Thoracic aorta (tissue), 2 donors: Measurements from ENCODE around the gene CHST15. TPM values are rescaled to one million over a fixed set of nuclear protein-coding genes. Genes with fewer than 3 reads are reported as not detected.
"Not testable (repeated sequence)": the region's sequence is repeated elsewhere in the genome, so short reads cannot be mapped to it uniquely, and the experiment has no call there.

Experiments
- ATAC-seq: fragments of 150-250 bp; one replicate; pipeline ENCODE4 v1.8.0; 2017; ENCODE audit warnings: low read depth; ENCODE audit not compliant: insufficient number of reproducible peaks, low FRiP score
- DNase-seq: peaks from one replicate; pipeline ENCODE4 v3.0.0-alpha.2; 2020; ENCODE audit warnings: low spot score
- H3K27ac ChIP-seq, 2 donors: fragments of 200-600 bp; sonication (generic); 1 replicate in 1 of 2; 2 replicates in 1 of 2; pipeline ENCODE4 v1.5.1; 2016; ENCODE audit warnings: mild to moderate bottlenecking in 2 of 2, moderate library complexity in 2 of 2
- H3K27me3 ChIP-seq: fragments of 200-600 bp; sonication (generic); replicated peaks from 2 replicates; pipeline ENCODE4 v1.6.0; 2016; ENCODE audit warnings: mild to moderate bottlenecking; ENCODE audit not compliant: insufficient read depth
- H3K36me3 ChIP-seq: fragments of 200-600 bp; sonication (generic); one replicate; pipeline ENCODE4 v1.5.1; 2016
- H3K4me1 ChIP-seq, 2 donors: fragments of 200-600 bp; sonication (generic); 1 replicate in 1 of 2; 2 replicates in 1 of 2; pipeline versions ENCODE4 v1.5.1 to v1.6.0; 2016; ENCODE audit warnings: low read depth in 2 of 2, mild to moderate bottlenecking in 1 of 2; ENCODE audit not compliant: control insufficient read depth in 1 of 2
- H3K4me3 ChIP-seq: fragments of 200-600 bp; sonication (generic); 2 replicates; pipeline ENCODE4 v1.5.1; 2016; ENCODE audit warnings: mild to moderate bottlenecking
- H3K9me3 ChIP-seq: fragments of 200-600 bp; sonication (generic); 2 replicates; pipeline ENCODE4 v1.5.1; 2016
- CTCF ChIP-seq: fragments of 200-600 bp; sonication (generic); IDR thresholded peaks from one replicate; pipeline ENCODE4 v1.5.1; 2019; ENCODE audit warnings: antibody characterized with exemption
- total RNA-seq, 2 donors: library from RNA; depleted of rRNA; stranded (reverse); fragments of >200 nt; gene quantifications; one replicate each; pipeline versions ENCODE4 v1.1.0 to v1.2.3, GENCODE V29; 2016

CHST15 gene
- total RNA-seq, 2 donors from 2014 or later = 31.9 to 34.0 TPM

- Histone ChIP-seq H3K36me3 (peaks cover 15% of the 10 kb centered on the region), H3K4me1 (peaks cover 3 to 20% of the 10 kb centered on the region in 2 donors), H3K27me3 (no peaks in the 10 kb centered on the region), H3K27ac (no peak overlapping the region), H3K9me3 (no peaks in the 10 kb centered on the region), H3K4me3 (no peak overlapping the region)
- DNase-seq = no peak
- no peak for ATAC-seq
- no peak for TF ChIP-seq CTCF
Measured at GRCh38 chr10:124037286-124037685, 56.1 kb downstream of the CHST15 start.

DNA sequence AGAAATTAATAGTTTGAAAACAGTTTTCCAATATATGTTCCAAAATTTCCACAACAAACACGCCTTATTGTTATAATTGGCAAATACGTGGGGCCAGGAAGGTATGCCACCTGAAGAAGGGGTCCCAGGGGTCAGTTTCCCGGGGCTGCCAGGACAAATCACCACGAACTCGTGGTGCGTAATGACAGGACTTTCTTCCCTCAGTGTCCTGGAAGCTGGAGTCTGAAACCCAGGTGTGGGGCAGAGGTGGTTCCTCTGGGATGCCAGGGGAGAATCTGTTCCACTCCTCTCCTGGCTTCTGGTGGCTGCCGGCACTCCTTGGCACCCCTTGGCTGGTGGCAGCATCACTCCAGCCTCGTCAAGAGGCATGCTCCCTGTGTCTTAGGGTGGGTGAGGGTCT, 56.7 kb downstream of the CHST15 start:
- ATAC-seq = no peak
- peaks cover 3 to 20% of the 10 kb centered on the region in 2 donors for H3K4me1 ChIP-seq
- H3K4me3 ChIP-seq = no peak overlapping the region
- H3K27me3 ChIP-seq = no peaks in the 10 kb centered on the region
- H3K36me3 ChIP-seq = peaks cover 15% of the 10 kb centered on the region
- DNase-seq = no peak
- no peak for TF ChIP-seq CTCF
- no peak overlapping the region for H3K27ac ChIP-seq
- no peaks in the 10 kb centered on the region for H3K9me3 ChIP-seq

GRCh38 chr10:124035928-124036558, 57.4 kb downstream of the CHST15 start:
- no peaks in the 10 kb centered on the region for H3K27me3 ChIP-seq
- no peaks in the 10 kb centered on the region for H3K9me3 ChIP-seq
- no peak overlapping the region for H3K4me3 ChIP-seq
- no peak overlapping the region for H3K27ac ChIP-seq
- ATAC-seq (no peak), DNase-seq (no peak)
- peaks cover 15% of the 10 kb centered on the region for H3K36me3 ChIP-seq
- TF ChIP-seq CTCF = no peak
- H3K4me1 ChIP-seq = peaks cover 3 to 20% of the 10 kb centered on the region in 2 donors

- Histone ChIP-seq H3K4me3 (no peak overlapping the region), H3K9me3 (no peaks in the 10 kb centered on the region), H3K36me3 (peaks cover 15% of the 10 kb centered on the region), H3K27ac (no peak overlapping the region), H3K4me1 (peaks cover 3 to 20% of the 10 kb centered on the region in 2 donors), H3K27me3 (no peaks in the 10 kb centered on the region)
- no peak for DNase-seq
- TF ChIP-seq CTCF = no peak
- ATAC-seq = no peak
Measured at GRCh38 chr10:124035306-124035927, 58.0 kb downstream of the CHST15 start.

DNA sequence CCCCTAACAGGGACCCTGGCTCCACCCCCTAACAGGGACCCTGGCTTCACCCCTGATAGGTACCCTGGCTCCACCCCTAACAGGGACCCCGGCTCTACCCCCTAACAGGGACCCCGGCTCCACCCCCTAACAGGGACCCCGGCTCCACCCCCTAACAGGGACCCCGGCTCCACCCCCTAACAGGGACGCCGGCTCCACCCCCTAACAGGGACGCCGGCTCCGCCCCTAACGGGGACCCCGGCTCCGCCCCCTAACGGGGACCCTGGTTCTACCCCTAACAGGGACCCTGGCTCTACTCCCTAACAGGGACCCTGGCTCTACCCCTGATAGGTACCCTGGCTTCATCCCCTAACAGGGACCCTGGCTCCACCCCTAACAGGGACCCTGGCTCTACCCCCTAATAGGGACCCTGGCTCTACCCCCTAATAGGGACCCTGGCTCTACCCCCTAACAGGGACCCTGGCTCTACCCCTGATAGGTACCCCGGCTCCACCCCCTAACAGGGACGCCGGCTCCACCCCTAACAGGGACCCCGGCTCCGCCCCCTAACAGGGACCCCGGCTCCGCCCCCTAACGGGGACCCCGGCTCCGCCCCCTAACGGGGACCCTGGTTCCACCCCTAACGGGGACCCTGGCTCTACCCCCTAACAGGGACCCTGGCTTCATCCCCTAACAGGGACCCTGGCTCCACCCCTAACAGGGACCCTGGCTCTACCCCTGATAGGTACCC, 58.7 kb downstream of the CHST15 start:
- not testable (repeated sequence) for H3K27ac ChIP-seq, DNase-seq, H3K4me3 ChIP-seq, H3K9me3 ChIP-seq, ATAC-seq, H3K27me3 ChIP-seq
- Histone ChIP-seq H3K4me1 (peaks cover 3 to 20% of the 10 kb centered on the region in 2 donors), H3K36me3 (peaks cover 15% of the 10 kb centered on the region)
